HepG2 (cell line): ENCODE measurements around the gene STK39. TPM values are rescaled to one million over a fixed set of nuclear protein-coding genes. Genes with fewer than 3 reads are reported as not detected.

Experiments used
- CBFB ChIP-seq: sonication (generic); formaldehyde crosslinking; IDR thresholded peaks from 2 replicates; pipeline ENCODE4 v1.4.0; 2020; ENCODE audit warnings: missing genetic modification reagents
- DPF2 ChIP-seq: sonication (generic); formaldehyde crosslinking; IDR thresholded peaks from 2 replicates; pipeline ENCODE4 v1.4.0; 2020; ENCODE audit warnings: mild to moderate bottlenecking, low read depth, missing genetic modification reagents, borderline replicate concordance
- FOXO1 ChIP-seq: sonication (generic); formaldehyde crosslinking; IDR thresholded peaks from 2 replicates; pipeline ENCODE4 v1.4.0; 2020; ENCODE audit warnings: missing genetic modification reagents
- GABPA ChIP-seq, 2 experiments: IDR thresholded peaks; 2 replicates each; pipeline ENCODE4 v1.6.1; 2011 to 2016; ENCODE audit warnings: low read depth in 2 of 2, low read length in 1 of 2, missing biosample characterization in 1 of 2, missing genetic modification characterization in 1 of 2
- KDM1A ChIP-seq: IDR thresholded peaks from 2 replicates; pipeline ENCODE4 v1.6.1; 2016; ENCODE audit warnings: missing compliant biosample characterization
- PPARG ChIP-seq: conservative IDR thresholded peaks from 2 replicates; pipeline ENCODE4 v1.6.1; 2016; ENCODE audit warnings: missing biosample characterization, missing genetic modification reagents
- SP140L ChIP-seq: sonication (generic); formaldehyde crosslinking; IDR thresholded peaks from 2 replicates; pipeline ENCODE4 v1.4.0; 2020; ENCODE audit warnings: missing genetic modification reagents, borderline replicate concordance
- TBL1XR1 ChIP-seq: fragments of 150-350 bp; IDR thresholded peaks from 2 replicates; pipeline ENCODE4 v1.6.1; 2014; ENCODE audit warnings: borderline replicate concordance, low read length; ENCODE audit not compliant: partially characterized antibody
- USF2 ChIP-seq, 2 experiments: sonication (generic) in 1 of 2; formaldehyde crosslinking in 1 of 2; IDR thresholded peaks; 2 replicates each; pipeline versions ENCODE4 v1.5.1 to v1.6.1; 2011 to 2020; ENCODE audit warnings: borderline replicate concordance in 1 of 2, low read depth in 1 of 2, low read length in 1 of 2, mild to moderate bottlenecking in 1 of 2, missing genetic modification reagents in 1 of 2, moderate library complexity in 1 of 2
- ZBED4 ChIP-seq: sonication (generic); formaldehyde crosslinking; IDR thresholded peaks from 2 replicates; pipeline ENCODE4 v1.4.0; 2020; ENCODE audit warnings: missing genetic modification reagents, borderline replicate concordance
- ZBTB44 ChIP-seq: sonication (generic); formaldehyde crosslinking; IDR thresholded peaks from 2 replicates; pipeline ENCODE4 v1.4.0; 2020; ENCODE audit warnings: missing genetic modification reagents
- ZC3H4 ChIP-seq: sonication (generic); formaldehyde crosslinking; IDR thresholded peaks from 2 replicates; pipeline ENCODE4 v1.4.0; 2020; ENCODE audit warnings: missing genetic modification reagents, borderline replicate concordance
- ZNF282 ChIP-seq: fragments of 450-650 bp; IDR thresholded peaks from 2 replicates; pipeline ENCODE4 v1.6.1; 2018; ENCODE audit not compliant: partially characterized antibody
- ZNF724P ChIP-seq: sonication (generic); formaldehyde crosslinking; IDR thresholded peaks from 2 replicates; pipeline ENCODE4 v1.8.0; 2022; ENCODE audit warnings: missing genetic modification reagents, borderline replicate concordance
- polyA plus RNA-seq, 8 experiments: library from polyadenylated mRNA; depleted of rRNA in 3 of 8; stranded (reverse) in 7 of 8; unstranded in 1 of 8; fragments of >200 nt; fragmentation: Illumina TruSeq in 4 of 8; extraction: Trizol in 4 of 8; gene quantifications; 2 replicates each; pipeline versions ENCODE4 v1.2.1 to v1.2.3, GENCODE V29; 2011 to 2016; ENCODE audit warnings: low read depth in 4 of 8, missing spikeins in 1 of 8, mixed read lengths in 1 of 8; ENCODE audit not compliant: insufficient read depth in 1 of 8
- total RNA-seq, 5 experiments: library from RNA; depleted of rRNA; stranded (reverse); fragments of >200 nt; fragmentation: Illumina TruSeq; extraction: Trizol; gene quantifications; 2 replicates each; pipeline ENCODE4 v1.2.3, GENCODE V29; 2016; ENCODE audit warnings: low read depth in 1 of 5
- TF ChIP-seq, protein P1 (sequence below): sonication (generic); formaldehyde crosslinking; conservative IDR thresholded peaks from 2 replicates; pipeline ENCODE4 v1.4.0; 2020; ENCODE audit warnings: missing genetic modification reagents

STK39 gene
- total and polyA plus RNA-seq, 2 of the 13 experiments (the other 11 are each of a cell fraction or from before 2014, with no cell fraction given), result 27.3 to 38.4 TPM

GRCh38 chr2:168246483-168247340, 683 bp downstream of the STK39 start (continued):
- TF ChIP-seq PPARG (CRISPR knock-in tag), result no peak
- TF ChIP-seq ZNF724P (CRISPR knock-in tag), result no peak
- TF ChIP-seq ZBTB44 (CRISPR knock-in tag), result 0 out of 2 replicates have a peak, but pooled peaks have one; percentile 45
- TF ChIP-seq ZNF282, result no peak
- no peak for TF ChIP-seq ZBED4
- no peak for TF ChIP-seq GABPA (IDR thresholded peaks at IDR 0.05; ENCODE audit: low read depth, low read length)
- TF ChIP-seq GABPA (CRISPR knock-in tag; IDR thresholded peaks at IDR 0.05; ENCODE audit: low read depth), result no peak
- 0 out of 2 replicates have a peak, but pooled peaks have one; percentile 24 for TF ChIP-seq SP140L (CRISPR knock-in tag)
- TF ChIP-seq ZC3H4, result no peak
- TF ChIP-seq CBFB (CRISPR knock-in tag), result peak; percentile 18; the same call in 1 of the 2 replicates
- TF ChIP-seq TBL1XR1, result no peak
- TF ChIP-seq FOXO1, result peak; percentile 66
- TF ChIP-seq USF2 (IDR thresholded peaks at IDR 0.05; ENCODE audit: low read depth, low read length), result no peak
- TF ChIP-seq USF2 (CRISPR knock-in tag; IDR thresholded peaks at IDR 0.05; ENCODE audit: borderline replicate concordance), result no peak
- TF ChIP-seq DPF2 (CRISPR knock-in tag), result no peak
- no peak for TF ChIP-seq KDM1A (CRISPR knock-in tag)
- TF ChIP-seq, protein P1, sequence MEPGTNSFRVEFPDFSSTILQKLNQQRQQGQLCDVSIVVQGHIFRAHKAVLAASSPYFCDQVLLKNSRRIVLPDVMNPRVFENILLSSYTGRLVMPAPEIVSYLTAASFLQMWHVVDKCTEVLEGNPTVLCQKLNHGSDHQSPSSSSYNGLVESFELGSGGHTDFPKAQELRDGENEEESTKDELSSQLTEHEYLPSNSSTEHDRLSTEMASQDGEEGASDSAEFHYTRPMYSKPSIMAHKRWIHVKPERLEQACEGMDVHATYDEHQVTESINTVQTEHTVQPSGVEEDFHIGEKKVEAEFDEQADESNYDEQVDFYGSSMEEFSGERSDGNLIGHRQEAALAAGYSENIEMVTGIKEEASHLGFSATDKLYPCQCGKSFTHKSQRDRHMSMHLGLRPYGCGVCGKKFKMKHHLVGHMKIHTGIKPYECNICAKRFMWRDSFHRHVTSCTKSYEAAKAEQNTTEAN (CRISPR knock-in tag), result 0 out of 2 replicates have a peak, but pooled peaks have one; percentile 39
